HCT116 (cell line): ENCODE data around the gene MADD. TPM values are rescaled to one million over a fixed set of nuclear protein-coding genes. Genes with fewer than 3 reads are reported as not detected.

ENCODE experiments used
- CTCF ChIP-seq, 3 experiments: fragments of 200-600 bp in 1 of 3; sonication (generic) in 1 of 3; IDR thresholded peaks in 2 of 3; conservative IDR thresholded peaks in 1 of 3; 2 replicates each; pipeline ENCODE4 v1.5.1; 2012 to 2017; ENCODE audit warnings: low read depth in 2 of 3, low read length in 2 of 3, antibody characterized with exemption in 1 of 3, borderline replicate concordance in 1 of 3, control low read depth in 1 of 3, mild to moderate bottlenecking in 1 of 3, mixed read lengths in 1 of 3, mixed run types in 1 of 3, moderate library complexity in 1 of 3; ENCODE audit not compliant: insufficient read depth in 1 of 3
- EZH2phosphoT487 ChIP-seq: fragments of 200-600 bp; IDR thresholded peaks from 2 replicates; pipeline ENCODE4 v1.6.1; 2018; ENCODE audit warnings: antibody characterized with exemption, borderline replicate concordance
- JUND ChIP-seq: IDR thresholded peaks from 2 replicates; pipeline ENCODE4 v1.6.1; 2012
- POLR2AphosphoS5 ChIP-seq: IDR thresholded peaks from 2 replicates; pipeline ENCODE4 v1.6.1; 2011; ENCODE audit warnings: mild to moderate bottlenecking, low read depth, low read length, moderate library complexity
- REST ChIP-seq: IDR thresholded peaks from 2 replicates; pipeline ENCODE4 v1.6.1; 2012; ENCODE audit warnings: low read depth
- ZNF274 ChIP-seq: fragments of 200-500 bp; sonication (Bioruptor generic); IDR thresholded peaks from 2 replicates; pipeline ENCODE4 v1.6.1; 2014; ENCODE audit warnings: mild to moderate bottlenecking, low read depth, low read length, inconsistent platforms
- total RNA-seq: library from RNA; stranded (reverse); gene quantifications from one replicate; pipeline ENCODE4 v1.2.1, GENCODE V29; 2021; ENCODE audit not compliant: unreplicated experiment

The MADD gene
- total RNA-seq, 1 experiment from 2014 or later, result 37.1 TPM

GRCh38 chr11:47222696-47223095, 47.2 kb upstream of the MADD start (continued):
- no peak for TF ChIP-seq CTCF (IDR thresholded peaks at IDR 0.05 in 2 of 3, conservative IDR thresholded peaks at IDR 0.05 in 1 of 3; ENCODE audit: borderline replicate concordance in 1 of 3, insufficient read depth in 1 of 3, low read depth in 2 of 3, low read length in 2 of 3)
- TF ChIP-seq POLR2AphosphoS5, result no peak
- TF ChIP-seq REST, result no peak
- no peak for TF ChIP-seq JUND
- TF ChIP-seq EZH2phosphoT487, result no peak
- TF ChIP-seq ZNF274, result no peak
